Caco-2 (cell line): ENCODE measurements around the gene TCF7L1. TPM values are rescaled to one million over a fixed set of nuclear protein-coding genes. Genes with fewer than 3 reads are reported as not detected.

ENCODE experiments used
- BruUV-seq: library from RNA; stranded (reverse); fragments of 400-500 nt; replicated peaks from 2 replicates; lab custom pipeline; 2021; lab: Mats Ljungman, UMichigan
- CTCF ChIA-PET: fragments of 300-600 bp; sonication (Branson Sonifier 250); formaldehyde crosslinking; loops from one replicate; lab custom pipeline; 2022; ENCODE audit warnings: antibody characterized with exemption; lab: Charles Lee
- POLR2A ChIA-PET: fragments of 300-600 bp; sonication (Branson Sonifier 250); formaldehyde crosslinking; loops from one replicate; lab custom pipeline; 2022; ENCODE audit warnings: antibody characterized with exemption; lab: Charles Lee
- DNase-seq, 2 experiments: peaks; one replicate each; pipeline versions ENCODE4 v3.0.0 to v3.0.0-alpha.2; 2020 to 2022
- H3K27me3 ChIP-seq: replicated peaks from 2 replicates; pipeline ENCODE4 v1.6.0; 2011; ENCODE audit warnings: low read length; ENCODE audit not compliant: control insufficient read depth, insufficient read depth
- H3K36me3 ChIP-seq: 2 replicates; pipeline ENCODE4 v1.5.1; 2011; ENCODE audit warnings: low read length; ENCODE audit not compliant: control insufficient read depth, insufficient read depth
- H3K4me1 ChIP-seq: fragments of 250-450 bp; sonication (Bioruptor Pico); 2 replicates; pipeline ENCODE4 v1.5.1; 2020; ENCODE audit warnings: mild to moderate bottlenecking
- H3K4me3 ChIP-seq: 2 replicates; pipeline ENCODE4 v1.5.1; 2011; ENCODE audit warnings: low read depth, mild to moderate bottlenecking, control low read depth, low read length
- H3K9me3 ChIP-seq: fragments of 250-450 bp; sonication (Bioruptor Pico); 2 replicates; pipeline ENCODE4 v1.5.1; 2020; ENCODE audit warnings: mild to moderate bottlenecking, moderate library complexity
- H3K27ac Mint-ChIP-seq: one replicate; pipeline ENCODE4 v1.8.0; 2022; ENCODE audit warnings: mixed read lengths; ENCODE audit not compliant: unreplicated experiment
- H3K27me3 Mint-ChIP-seq: one replicate; pipeline ENCODE4 v1.8.0; 2022; ENCODE audit warnings: mixed read lengths; ENCODE audit not compliant: insufficient read depth, unreplicated experiment
- H3K36me3 Mint-ChIP-seq: one replicate; pipeline ENCODE4 v1.8.0; 2022; ENCODE audit warnings: mild to moderate bottlenecking, mixed read lengths; ENCODE audit not compliant: insufficient read depth, unreplicated experiment
- H3K4me1 Mint-ChIP-seq: one replicate; pipeline ENCODE4 v1.8.0; 2022; ENCODE audit warnings: low read depth, mixed read lengths; ENCODE audit not compliant: unreplicated experiment
- H3K4me3 Mint-ChIP-seq: one replicate; pipeline ENCODE4 v1.8.0; 2022; ENCODE audit warnings: mild to moderate bottlenecking, moderate library complexity, mixed read lengths; ENCODE audit not compliant: unreplicated experiment
- H3K9me3 Mint-ChIP-seq: one replicate; pipeline ENCODE4 v1.8.0; 2022; ENCODE audit warnings: mixed read lengths; ENCODE audit not compliant: unreplicated experiment
- intact Hi-C: fragments of 100-400 bp; cut with micrococcal nuclease; formaldehyde crosslinking; loops from one replicate; pipeline ENCODE4 v1.10.0; 2022; ENCODE audit not compliant: unreplicated experiment
- total RNA-seq: library from RNA; stranded (reverse); gene quantifications from 2 replicates; pipeline ENCODE4 v1.2.3, GENCODE V29; 2022
- TF ChIP-seq, protein P1 (sequence below), 2 experiments: fragments of 200-600 bp in 1 of 2; IDR thresholded peaks; 1 replicate in 1 of 2; 2 replicates in 1 of 2; pipeline versions ENCODE4 v1.5.1 to v1.8.0; 2011 to 2022; ENCODE audit warnings: antibody characterized with exemption in 1 of 2, control low read depth in 1 of 2, inconsistent platforms in 1 of 2, low read depth in 1 of 2, low read length in 1 of 2, mild to moderate bottlenecking in 1 of 2, moderate library complexity in 1 of 2; ENCODE audit not compliant: insufficient read depth in 1 of 2, severe bottlenecking in 1 of 2, unreplicated experiment in 1 of 2

The TCF7L1 gene
- total RNA-seq, 1 experiment from 2014 or later: 29.0 TPM

DNA sequence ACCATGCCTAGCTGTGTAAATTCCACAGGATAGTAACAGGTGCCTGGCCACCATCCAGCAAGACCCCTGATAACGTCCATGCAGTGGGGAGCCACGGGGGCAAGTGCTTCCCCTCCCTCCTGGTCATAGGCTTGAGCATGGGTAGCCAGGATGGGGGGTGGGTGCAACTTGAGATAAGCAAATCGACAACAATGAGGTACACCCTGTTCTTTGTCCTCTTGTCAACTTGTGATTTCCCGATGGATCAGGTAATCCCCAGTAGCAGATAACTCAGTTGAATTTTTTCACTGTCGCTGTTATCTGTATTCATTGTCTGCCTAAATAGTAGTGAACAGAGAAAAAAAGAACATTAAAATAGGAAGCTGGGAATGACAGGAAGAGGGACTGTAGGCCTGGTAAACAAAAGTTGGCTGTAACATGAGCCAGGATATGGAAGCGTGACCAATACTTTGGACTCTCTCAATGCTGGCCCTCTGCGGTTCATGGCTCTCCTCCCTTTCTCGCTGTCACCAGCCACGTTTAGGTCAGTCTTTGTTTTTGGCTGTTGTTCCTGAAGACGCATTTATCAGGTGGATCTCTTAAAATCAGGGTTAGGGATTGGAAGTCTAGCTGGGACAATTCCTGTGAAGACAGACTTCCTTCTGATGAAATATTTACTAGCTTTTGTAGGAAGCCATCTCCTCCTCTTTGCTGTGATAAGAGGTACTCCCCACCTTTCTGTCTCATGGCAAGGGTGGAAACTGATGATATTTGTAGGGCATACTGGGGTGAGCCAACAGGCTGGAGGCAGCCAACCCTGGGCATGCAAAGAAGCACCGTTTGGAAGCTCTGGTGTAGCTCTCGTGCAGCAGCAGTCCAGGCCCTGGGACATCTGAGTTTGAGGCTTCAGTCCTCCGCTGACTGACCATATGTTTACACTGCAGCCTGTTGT lies 42.4 kb downstream of the TCF7L1 start:
- no peaks in the 10 kb centered on the region for H3K36me3 ChIP-seq
- H3K4me1 ChIP-seq: peaks cover 14% of the 10 kb centered on the region; the same call in 1 of the 2 replicates
- DNase-seq: no peak
- Mint-ChIP-seq H3K4me3 (no peak overlapping the region), H3K36me3 (no peaks in the 10 kb centered on the region), H3K4me1 (peaks cover 16% of the 10 kb centered on the region), H3K27me3 (no peaks in the 10 kb centered on the region), H3K9me3 (no peaks in the 10 kb centered on the region), H3K27ac (no peak overlapping the region)
- TF ChIP-seq, protein P1, sequence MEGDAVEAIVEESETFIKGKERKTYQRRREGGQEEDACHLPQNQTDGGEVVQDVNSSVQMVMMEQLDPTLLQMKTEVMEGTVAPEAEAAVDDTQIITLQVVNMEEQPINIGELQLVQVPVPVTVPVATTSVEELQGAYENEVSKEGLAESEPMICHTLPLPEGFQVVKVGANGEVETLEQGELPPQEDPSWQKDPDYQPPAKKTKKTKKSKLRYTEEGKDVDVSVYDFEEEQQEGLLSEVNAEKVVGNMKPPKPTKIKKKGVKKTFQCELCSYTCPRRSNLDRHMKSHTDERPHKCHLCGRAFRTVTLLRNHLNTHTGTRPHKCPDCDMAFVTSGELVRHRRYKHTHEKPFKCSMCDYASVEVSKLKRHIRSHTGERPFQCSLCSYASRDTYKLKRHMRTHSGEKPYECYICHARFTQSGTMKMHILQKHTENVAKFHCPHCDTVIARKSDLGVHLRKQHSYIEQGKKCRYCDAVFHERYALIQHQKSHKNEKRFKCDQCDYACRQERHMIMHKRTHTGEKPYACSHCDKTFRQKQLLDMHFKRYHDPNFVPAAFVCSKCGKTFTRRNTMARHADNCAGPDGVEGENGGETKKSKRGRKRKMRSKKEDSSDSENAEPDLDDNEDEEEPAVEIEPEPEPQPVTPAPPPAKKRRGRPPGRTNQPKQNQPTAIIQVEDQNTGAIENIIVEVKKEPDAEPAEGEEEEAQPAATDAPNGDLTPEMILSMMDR (IDR thresholded peaks at IDR 0.05; ENCODE audit: insufficient read depth in 1 of 2, low read depth in 1 of 2, low read length in 1 of 2, severe bottlenecking in 1 of 2, unreplicated experiment in 1 of 2): no peak
- ChIA-PET CTCF (interaction anchor here (1.0 kb wide), 1 partner anchor 9 kb away, joined by 3 read pairs; no protein-coding TSS in a partner anchor), POLR2A (no interaction called here)
- intact Hi-C loops: no loop called here
- H3K27me3 ChIP-seq: no peaks in the 10 kb centered on the region
- BruUV-seq: no TSS peak
- no peak overlapping the region for H3K4me3 ChIP-seq
- no peaks in the 10 kb centered on the region for H3K9me3 ChIP-seq

DNA sequence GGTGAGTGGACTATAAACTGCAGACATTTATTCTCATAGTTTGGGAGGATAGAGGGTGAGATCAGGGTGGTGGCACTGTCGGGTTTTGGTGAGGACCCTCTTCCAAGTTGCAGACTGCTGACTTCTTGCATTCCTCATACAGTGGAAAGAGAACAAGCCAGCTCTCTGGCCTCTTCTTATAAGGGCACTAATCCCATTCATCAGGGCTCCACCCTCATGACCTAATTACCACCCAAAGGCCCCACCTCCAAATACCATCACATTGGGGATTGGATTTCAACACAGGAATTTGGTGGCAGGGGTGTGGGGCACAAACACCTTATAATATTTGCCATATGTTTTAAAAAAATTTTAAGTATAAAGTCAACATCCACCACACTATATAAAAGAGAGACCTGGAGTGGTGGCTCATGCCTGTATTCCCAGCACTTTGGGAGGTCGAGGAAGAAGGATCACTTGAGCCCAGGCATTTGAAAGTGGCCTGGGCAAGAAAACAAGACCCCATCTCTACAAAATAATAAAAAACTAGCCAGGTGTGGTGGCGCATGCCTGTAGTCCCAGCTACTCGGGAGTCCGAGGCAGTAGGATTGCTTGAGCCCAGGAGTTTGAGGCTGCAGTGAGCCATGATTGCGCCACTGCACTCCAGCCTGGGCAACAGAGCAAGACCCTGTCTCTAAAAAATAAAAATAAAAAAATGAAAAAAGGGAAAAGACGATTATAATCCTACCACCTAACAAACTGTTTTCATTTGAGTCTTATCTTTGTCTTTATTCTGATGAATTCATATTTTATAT lies 44.0 kb downstream of the TCF7L1 start:
- BruUV-seq: no TSS peak
- no peak overlapping the region for H3K27ac Mint-ChIP-seq

More for the DNA sequence above, 44.0 kb downstream of the TCF7L1 start:
- Histone ChIP-seq H3K4me3 (no peak overlapping the region), H3K9me3 (no peaks in the 10 kb centered on the region), H3K4me1 (peaks cover 14% of the 10 kb centered on the region; the same call in 1 of the 2 replicates), H3K36me3 (no peaks in the 10 kb centered on the region), H3K27me3 (no peaks in the 10 kb centered on the region)
- intact Hi-C loops: no loop called here
- ChIA-PET CTCF (interaction anchor here (0.7 kb wide), 1 partner anchor 12 kb away, joined by 4 read pairs; no protein-coding TSS in a partner anchor), POLR2A (no interaction called here)
- DNase-seq: no peak
- Mint-ChIP-seq H3K36me3 (no peaks in the 10 kb centered on the region), H3K4me1 (peaks cover 16% of the 10 kb centered on the region), H3K4me3 (no peak overlapping the region), H3K9me3 (no peaks in the 10 kb centered on the region), H3K27me3 (no peaks in the 10 kb centered on the region)
- TF ChIP-seq, protein P1 (IDR thresholded peaks at IDR 0.05; ENCODE audit: insufficient read depth in 1 of 2, low read depth in 1 of 2, low read length in 1 of 2, severe bottlenecking in 1 of 2, unreplicated experiment in 1 of 2): no peak
